Heart left ventricle (tissue), 13 donors: ENCODE measurements around the gene VKORC1L1.
"Not testable (repeated sequence)": the region's sequence is repeated elsewhere in the genome, so short reads cannot be mapped to it uniquely, and the experiment has no call there.

Source experiments
- CTCF ChIP-seq, 12 donors: fragments of 200-600 bp; sonication (generic) in 4 of 12; IDR thresholded peaks; one replicate each; pipeline versions ENCODE4 v1.5.0 to v1.8.0; 2018 to 2022; ENCODE audit warnings: antibody characterized with exemption in 12 of 12, mild to moderate bottlenecking in 5 of 12
- POLR2A ChIP-seq, 2 donors: fragments of 450-650 bp; IDR thresholded peaks; one replicate each; pipeline ENCODE4 v1.6.1; 2017; ENCODE audit warnings: antibody characterized with exemption in 2 of 2, mild to moderate bottlenecking in 2 of 2, moderate library complexity in 2 of 2
- donor health status: ischemic (EF 13 %, LVEDD 7.1; RV severe dilation, severe dysfunction).
- donor health status: DM: no; HTN: yes; CAD: no.
- donor health status: DM: no; HTN: no; CAD: no.
- donor health status: ischemic (EF 25% LVEDD 6.9; RV normal size, moderate dysfunction).
- donor health status: ischemic (EF 25% LVEDD 5.7; RV mildly dilated, moderate dysfunction).
- donor health status: ischemic (EF 35%, LVEDD 5.7; RV mildly dilated, moderate dysfunction).
- donor health status: nonischemic (EF 11% LVEDD 7.7; RV severe dilation, severe dysfunction).
- donor health status: DM: yes; HTN: yes; CAD: no.
- donor health status: PGD.
- donor health status: ischemic (EF 29% LVEDD 5.4; RV normal size, mild dysfunction).
- donor health status: nonischemic (EF 23%, LVEDD 6.1; RV moderate dilation, normal function).

- not testable (repeated sequence) for TF ChIP-seq CTCF, POLR2A (IDR thresholded peaks at IDR 0.05)
Observed at GRCh38 chr7:66005115-66005671, 132.3 kb downstream of the VKORC1L1 start.
